Stimulated activated CD8-positive, alpha-beta memory T cell treated with anti-CD3 and anti-CD28 coated beads, Interleukin-15, amount 100 ng/mL, for 24 hours (primary cell): Measurements from ENCODE around the gene WASHC2C.
"Not testable (repeated sequence)": the region's sequence is repeated elsewhere in the genome, so short reads cannot be mapped to it uniquely, and the experiment has no call there.

Source experiments
- DNase-seq: peaks from one replicate; pipeline ENCODE4 v3.0.0-alpha.2; 2020; ENCODE audit warnings: low read depth

Gene WASHC2C, protein sequence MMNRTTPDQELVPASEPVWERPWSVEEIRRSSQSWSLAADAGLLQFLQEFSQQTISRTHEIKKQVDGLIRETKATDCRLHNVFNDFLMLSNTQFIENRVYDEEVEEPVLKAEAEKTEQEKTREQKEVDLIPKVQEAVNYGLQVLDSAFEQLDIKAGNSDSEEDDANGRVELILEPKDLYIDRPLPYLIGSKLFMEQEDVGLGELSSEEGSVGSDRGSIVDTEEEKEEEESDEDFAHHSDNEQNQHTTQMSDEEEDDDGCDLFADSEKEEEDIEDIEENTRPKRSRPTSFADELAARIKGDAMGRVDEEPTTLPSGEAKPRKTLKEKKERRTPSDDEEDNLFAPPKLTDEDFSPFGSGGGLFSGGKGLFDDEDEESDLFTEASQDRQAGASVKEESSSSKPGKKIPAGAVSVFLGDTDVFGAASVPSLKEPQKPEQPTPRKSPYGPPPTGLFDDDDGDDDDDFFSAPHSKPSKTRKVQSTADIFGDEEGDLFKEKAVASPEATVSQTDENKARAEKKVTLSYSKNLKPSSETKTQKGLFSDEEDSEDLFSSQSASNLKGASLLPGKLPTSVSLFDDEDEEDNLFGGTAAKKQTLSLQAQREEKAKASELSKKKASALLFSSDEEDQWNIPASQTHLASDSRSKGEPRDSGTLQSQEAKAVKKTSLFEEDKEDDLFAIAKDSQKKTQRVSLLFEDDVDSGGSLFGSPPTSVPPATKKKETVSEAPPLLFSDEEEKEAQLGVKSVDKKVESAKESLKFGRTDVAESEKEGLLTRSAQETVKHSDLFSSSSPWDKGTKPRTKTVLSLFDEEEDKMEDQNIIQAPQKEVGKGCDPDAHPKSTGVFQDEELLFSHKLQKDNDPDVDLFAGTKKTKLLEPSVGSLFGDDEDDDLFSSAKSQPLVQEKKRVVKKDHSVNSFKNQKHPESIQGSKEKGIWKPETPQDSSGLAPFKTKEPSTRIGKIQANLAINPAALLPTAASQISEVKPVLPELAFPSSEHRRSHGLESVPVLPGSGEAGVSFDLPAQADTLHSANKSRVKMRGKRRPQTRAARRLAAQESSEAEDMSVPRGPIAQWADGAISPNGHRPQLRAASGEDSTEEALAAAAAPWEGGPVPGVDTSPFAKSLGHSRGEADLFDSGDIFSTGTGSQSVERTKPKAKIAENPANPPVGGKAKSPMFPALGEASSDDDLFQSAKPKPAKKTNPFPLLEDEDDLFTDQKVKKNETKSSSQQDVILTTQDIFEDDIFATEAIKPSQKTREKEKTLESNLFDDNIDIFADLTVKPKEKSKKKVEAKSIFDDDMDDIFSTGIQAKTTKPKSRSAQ (N-terminal part only)

DNA sequence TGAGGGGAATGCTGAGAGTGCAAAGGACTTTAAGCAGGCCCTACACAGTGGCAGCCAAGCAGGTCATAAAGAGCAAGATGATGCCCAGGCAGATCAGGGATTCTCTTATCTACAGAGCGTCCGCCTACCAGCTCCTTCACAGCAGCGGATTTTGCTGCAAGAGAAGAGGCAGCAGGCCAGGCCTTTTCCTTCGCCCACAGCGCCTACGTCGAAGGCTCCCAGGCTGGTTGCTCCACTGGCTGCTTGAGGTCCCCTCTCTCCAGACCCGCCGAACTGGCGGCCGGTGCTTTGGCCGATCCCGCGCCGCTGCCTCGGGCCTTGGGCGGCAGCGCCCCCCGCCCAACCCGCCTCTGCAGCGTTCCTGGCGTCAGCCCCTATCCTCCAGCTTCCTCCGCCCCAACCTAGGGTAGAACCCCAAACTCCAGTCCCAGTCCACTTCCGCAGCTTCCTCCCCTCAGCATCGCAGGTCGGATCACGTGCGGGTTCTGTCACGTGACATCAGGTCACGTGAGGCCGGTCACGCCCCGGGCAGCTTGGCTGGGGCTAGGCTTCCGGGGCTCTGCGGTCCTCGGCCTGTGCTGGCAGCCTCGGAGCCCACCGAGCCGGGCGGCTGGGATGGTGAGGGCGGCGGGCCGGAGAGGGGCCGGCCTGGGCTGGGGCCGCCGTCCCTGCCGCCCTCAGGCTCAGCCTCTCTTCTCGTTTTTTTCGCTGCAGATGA lies at the start of gene WASHC2C:
WASHC2C (plus strand) TSS at position 564 of the 718 bp plus-strand sequence; CDS start at position 616, 52 bp downstream.
- peak; percentile 95 for DNase-seq

DNA sequence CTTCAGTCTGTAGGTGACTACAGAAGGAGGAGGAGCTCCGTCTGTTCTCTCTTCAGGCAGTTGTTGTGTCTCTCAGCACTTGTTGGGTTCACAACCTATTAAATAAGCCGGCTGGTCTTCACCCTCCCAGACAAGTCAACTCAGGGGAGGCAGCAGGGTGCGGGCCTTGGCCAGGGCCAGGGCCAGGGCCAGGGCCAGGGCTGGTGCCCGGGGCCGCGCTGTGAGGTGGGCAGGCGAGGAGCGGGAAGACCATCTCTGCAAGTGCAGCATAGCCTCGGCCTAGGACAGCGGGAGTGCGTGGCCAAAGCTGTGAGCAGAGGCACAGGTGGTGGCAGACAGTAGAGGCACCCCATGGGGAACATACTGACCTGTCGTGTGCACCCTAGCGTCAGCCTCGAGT lies 48.6 kb upstream of the WASHC2C start:
- not testable (repeated sequence) for DNase-seq

DNA sequence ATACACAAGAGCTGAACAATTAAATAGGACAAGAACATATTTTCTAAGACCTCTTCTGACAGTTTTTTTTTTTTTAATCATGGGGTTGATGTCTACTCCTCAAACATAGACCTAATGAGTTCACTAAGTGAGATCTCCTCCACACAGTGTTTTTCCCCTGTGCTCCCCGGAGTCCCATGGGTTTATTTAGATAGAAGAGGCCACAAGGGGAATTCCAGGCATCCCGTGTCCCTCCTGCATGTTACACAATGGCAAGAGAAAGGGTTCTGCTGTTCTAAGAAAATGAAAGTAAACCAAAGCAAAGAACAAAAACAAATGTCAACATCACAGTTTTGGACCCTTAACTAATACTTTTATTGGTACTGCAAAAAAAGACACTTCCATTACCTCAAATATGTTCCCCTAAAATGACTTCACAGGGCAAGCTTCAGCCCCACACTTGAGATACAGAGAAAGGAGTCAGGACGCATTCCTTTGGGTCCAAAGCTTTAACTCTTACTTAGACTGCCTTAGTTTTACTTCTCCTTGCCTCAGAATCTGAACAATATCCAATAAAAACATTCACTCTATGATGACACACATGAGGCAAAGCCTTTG lies 16.8 kb upstream of the WASHC2C start:
- DNase-seq, result not testable (repeated sequence)

DNA sequence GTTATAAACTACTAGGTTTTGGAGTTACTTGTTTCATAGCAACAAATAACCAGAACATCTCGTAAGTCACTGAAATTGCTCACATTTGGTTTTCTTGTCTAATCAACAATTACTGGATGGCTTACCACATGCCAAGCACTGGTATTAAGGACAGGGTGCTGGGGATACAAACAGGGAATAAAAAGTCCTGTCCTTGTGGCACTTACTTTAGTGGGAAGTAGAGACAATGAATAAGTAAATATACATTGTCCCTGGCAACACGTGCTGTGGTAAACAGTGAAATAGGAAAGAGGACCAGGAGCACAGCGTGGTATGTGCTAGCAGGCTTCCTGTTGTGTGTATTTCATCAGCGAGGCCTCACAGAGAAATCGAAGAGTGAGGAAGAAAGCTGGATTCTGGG lies 15.8 kb upstream of the WASHC2C start:
- not testable (repeated sequence) for DNase-seq

DNA sequence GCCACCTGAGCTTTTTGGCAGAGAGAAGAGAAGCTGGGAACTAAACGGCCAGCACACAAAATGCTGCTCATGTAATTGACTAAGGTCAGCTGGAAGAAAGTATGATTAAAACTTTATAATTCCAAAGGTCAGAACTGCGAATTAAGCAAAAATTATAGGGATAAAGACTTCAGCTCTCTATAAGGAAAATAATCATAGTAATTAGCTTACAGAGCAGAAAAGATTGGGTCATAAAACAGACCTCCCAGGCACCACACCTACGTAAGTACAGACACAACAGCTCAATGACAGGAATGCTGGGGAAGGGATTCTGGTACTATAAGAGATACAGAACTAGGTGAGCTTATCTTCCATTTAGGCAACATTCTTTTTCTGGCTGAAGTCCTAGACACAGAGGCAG lies 10.0 kb upstream of the WASHC2C start:
- not testable (repeated sequence) for DNase-seq

DNA sequence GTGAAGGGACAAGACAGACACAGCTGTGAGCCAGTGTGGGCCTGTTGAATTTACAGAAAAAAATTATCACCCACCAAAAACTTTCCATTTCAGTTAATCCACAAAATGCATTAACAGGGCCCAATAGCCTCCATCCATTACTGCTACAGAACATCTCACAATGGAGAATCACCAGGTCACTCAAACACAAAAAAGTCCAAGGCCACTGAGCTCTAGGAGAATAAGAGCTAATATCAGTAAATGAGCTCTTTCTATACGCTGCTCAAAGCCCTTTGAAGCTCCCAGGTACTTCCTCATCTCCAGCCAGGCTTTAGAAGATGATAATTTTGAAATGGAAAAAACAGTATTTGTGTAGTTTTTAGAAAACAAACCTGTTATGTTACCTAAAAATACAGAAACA lies 9.4 kb upstream of the WASHC2C start:
- not testable (repeated sequence) for DNase-seq

DNA sequence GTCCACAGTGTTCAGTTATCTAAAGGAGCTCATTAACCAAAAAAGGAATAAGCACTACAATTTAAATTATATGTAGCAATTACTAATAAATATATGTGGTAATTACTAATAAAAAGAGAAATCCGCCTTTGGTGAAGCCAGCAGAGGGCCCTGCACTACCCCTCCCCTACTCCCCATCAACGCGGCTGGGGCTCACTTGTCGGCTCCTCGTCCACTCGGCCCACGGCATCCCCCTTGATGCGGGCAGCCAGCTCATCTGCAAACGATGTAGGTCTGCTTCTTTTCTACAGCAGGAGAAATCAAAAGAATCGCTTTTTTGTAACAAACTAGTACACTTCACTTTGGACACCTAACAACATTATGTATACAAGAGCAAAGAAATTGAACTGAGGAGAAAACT lies 5.6 kb upstream of the WASHC2C start:
- not testable (repeated sequence) for DNase-seq

DNA sequence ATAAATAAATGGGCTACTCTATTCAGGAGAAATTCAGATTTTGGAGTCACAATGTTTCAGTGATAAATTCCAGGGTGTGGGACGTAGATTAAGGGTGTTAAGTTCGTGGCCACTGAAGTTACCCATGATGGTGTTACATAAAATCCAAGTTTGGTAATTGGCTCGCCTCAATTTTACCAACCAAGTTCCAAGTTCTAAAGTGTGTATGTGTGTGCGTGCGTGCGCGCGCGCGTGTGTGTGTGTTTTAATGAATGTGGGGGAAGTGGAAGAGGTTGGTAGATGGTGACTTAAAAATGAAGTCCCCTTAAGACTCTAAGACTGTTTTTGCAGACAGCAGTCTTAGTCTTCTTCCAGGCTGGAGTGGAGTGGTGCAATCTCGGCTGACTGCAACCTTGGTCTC lies 3.2 kb upstream of the WASHC2C start:
- not testable (repeated sequence) for DNase-seq

DNA sequence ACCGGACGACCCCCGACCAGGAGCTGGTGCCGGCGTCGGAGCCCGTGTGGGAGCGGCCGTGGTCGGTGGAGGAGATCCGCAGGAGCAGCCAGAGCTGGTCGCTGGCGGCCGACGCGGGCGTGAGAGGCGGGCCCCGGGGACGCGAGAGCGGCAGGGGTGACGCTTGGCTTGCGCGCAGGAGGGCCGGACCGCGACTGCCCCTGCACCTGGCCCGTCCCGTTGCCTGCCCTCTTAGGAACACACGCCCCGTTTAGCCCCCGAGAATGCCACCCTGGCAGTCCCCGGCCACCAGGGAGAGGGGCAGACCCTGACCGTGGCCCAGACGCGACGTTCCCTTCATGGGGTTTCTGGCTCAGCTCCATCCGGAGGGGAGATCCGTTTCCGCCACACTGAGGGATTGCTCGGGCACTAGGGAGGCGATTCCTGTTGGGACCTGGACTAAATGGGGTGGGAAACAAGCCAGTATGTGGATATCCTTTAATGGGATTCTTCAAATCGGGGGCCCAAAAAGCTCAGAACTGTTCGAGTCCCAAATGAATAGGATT lies 427 bp downstream of the WASHC2C start:
- not testable (repeated sequence) for DNase-seq

DNA sequence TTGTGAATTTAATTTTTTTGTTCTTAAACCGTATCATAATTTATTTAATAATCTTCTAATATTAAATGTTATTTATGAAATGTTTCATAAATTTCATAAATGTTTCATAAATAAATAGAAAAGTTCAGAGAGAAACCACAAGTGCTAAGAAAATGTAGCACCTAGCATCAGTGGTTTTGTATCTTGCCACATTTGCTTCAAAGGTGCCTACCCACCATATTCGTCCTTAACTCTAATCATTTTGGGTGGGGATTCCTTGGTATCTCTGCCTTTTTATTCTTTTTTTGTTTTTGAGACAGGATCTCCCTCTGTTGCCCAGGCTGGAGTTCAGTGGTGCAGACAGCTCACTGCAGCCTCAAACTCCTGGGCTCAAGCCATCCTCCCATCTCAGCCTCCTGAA lies 7.4 kb downstream of the WASHC2C start:
- not testable (repeated sequence) for DNase-seq

DNA sequence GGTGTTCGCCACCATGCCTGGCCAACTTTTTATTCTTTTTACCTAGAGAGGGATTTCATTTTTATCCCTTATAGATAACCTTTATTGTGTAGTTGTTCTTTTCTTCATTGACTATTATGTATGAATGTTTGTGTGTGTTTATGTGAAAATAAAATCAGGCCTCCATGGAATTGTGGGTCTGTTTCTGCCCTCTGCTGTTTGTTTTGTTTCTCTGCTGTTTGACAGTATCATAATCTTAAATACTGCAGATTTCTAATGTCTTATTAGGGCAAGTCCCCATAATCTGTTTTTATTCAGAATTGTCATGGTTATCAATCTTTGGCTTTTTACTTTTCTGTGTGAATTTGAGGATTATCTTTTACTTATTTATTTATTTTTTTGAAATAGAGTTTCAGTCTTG lies 7.8 kb downstream of the WASHC2C start:
- not testable (repeated sequence) for DNase-seq

DNA sequence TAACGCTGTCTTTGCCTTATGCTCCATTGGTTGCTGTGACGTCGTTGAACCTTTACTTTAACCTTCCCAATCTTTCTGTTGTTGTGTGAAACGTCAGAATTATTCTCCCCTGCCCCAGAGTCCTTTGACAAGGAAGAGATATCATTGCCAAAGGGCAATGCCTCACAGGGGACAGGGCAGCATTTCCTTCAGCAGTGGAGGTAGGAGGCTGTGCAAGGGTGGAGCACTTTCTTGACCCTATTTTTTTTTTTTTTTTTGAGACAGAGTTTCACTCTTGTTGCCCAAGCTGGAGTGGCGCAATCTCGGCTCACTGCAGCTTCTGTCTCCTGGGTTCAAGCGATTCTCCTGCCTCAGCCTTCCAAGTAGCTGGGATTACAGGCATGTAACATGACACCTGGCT lies 14.5 kb downstream of the WASHC2C start:
- DNase-seq, result not testable (repeated sequence)

DNA sequence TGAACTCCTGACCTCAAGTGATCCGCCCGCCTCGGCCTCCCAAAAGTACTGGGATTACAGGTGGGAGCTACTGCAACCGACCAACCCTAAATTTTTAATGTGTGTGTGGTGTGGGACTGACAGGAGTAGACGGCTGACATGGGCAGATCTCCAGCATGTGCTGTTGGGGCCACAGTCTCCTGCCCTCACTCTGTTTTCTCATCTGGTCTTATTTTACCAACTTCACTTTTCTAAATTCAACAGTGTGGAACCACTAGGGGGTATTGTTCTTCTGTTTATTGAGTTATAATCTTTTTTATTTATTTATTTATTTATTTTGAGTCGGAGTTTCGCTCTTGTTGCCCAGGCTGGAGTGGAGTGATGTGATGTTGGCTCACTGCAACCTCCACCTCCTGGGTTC lies 14.9 kb downstream of the WASHC2C start:
- DNase-seq, result not testable (repeated sequence)

DNA sequence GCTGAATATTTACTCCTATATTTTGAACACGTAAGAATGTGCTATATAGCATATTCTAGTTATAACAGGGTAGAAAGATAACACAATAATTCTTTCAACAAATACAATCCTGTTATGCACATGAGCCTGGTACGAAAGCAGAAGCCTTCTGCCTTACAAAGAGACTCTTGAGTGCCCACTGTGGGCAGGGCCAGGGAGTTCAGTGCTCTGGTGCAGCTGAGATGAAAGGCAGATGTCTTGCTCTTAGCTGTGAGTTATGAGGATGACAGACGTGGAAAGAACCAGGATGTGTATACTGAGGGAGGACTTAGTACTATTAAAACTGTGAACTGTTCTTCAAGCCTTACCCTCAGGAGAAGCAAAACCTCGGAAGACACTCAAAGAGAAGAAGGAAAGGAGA lies 24.1 kb downstream of the WASHC2C start:
- not testable (repeated sequence) for DNase-seq

DNA sequence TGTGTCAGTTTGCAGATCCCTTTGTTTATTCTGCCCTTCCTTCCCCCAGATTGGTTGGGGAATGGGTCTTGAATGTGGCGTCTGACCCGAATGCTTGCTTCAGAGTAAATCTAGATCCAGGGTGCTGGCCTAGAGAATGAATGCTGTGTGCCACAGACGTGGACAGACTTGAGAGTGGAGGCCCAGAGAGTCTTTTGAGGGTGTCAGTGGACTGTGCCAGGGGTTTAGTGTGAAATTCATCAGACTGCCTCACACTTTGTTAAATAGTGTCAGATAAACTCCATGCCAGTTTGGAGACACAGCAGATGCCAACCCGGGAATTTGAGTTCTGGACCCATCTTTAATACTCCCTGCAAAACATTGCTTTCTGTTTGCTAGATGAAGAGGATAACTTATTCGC lies 25.1 kb downstream of the WASHC2C start:
- not testable (repeated sequence) for DNase-seq

DNA sequence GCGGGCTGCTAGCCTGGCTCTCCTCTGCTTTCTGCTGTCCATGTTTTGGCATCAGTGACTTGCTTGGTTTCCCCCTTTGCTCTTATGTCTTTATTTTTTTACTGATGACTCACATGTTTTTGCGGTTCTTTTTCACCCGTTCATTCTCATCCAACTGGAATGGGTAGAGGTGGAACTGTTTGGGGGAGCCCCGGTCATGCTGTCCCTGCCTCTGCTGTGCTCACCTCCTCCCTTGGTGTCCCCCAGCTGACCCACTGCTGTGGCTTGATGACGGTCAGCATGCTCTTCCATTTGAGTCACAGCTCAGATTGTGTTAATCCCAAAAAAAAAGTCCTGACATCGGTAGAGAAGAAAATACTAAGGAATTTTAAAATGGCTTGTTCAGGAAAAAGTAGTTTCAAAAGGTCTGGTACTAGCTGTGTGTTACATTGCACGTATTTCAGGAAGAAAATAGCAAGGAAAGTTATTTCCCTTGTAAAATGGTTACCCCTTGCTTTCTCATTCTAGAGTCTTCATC lies 27.0 kb downstream of the WASHC2C start:
- not testable (repeated sequence) for DNase-seq

DNA sequence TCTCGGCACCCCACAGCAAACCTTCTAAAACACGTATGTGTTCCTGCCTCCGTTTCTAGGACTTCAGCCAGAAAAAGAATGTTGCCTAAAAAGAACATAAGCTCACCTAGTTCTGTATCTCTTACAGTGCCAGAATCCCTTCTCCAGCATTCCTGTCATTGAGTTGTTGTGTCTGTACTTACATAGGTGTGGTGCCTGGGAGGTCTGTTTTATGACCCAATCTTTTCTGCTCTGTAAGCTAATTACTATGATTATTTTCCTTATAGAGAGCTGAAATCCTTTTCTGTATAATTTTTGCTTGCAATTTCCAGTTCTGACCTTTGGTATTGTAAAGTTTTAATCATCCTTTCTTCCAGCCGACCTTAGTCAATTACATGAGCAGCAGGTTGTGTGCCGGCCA lies 28.0 kb downstream of the WASHC2C start:
- not testable (repeated sequence) for DNase-seq

DNA sequence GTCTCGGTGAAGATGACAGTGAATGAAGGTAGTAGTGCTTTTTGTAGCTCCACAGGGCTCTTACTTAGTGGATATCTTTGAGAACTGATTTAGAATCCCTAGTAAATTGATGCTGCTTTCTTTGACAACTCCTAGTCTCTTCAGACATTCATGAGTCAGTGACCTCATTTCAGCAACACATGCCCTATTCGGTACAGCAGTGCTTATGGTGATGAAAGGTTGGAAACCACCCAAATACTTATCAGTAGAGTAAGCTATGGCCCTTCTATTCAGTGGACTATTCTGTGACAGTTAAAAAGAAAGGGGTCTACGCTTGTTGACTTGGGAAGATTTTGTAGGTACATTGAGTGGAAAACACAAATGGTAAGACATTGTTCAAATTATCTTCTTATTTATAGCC lies 29.0 kb downstream of the WASHC2C start:
- DNase-seq, result not testable (repeated sequence)

DNA sequence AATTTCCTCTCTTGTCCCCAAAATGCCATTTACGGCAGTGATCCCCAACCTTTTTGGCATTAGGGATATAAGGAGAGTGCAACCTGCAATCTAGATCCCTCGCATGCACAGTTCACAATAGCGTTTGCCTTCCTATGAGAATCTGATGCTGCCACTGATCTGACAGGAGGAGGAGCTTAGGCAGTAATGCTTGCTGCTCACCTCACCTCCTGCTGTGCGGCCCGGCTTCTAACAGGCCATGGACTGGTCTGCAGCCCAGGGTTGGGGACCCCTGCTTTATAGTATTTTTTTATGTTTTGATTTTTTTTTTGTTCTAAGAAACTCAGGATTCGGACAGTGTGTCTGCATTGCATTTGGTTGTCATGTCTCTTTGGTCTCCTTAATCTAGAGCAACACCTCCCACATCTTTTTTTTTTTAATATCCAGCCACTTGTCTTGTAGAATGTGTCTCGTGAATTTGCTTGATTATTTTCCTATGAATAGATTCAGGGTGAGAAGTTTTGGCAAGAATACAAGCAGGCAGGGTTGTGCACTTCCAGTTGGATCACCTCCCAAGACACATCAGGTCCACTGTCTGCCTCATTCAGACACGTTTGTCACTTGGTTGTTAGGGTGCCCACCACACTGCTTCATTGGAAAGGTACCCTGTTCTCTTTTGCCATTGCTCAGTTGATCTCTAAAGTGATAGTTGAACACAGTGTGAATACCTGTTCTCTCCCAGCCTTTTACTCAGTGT lies 30.8 kb downstream of the WASHC2C start:
- not testable (repeated sequence) for DNase-seq

DNA sequence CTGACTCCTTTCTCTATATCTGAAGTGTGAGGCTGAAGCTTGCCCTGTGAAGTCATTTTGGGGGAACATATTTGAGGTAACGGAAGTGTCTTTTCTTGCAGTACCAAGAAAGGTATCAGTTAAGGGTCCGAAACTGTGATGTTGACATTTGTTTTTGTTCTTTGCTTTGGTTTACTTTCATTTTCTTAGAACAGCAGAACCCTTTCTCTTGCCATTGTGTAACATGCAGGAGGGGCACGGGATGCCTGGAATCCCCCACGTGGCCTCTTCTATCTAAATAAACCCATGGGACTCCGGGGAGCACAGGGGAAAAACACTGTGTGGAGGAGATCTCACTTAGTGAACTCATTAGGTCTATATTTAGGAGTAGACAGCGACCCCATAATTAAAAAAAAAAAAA lies 34.6 kb downstream of the WASHC2C start:
- DNase-seq, result not testable (repeated sequence)
